ENCODE data around the gene SIT1.

The SIT1 gene

GRCh38 chr9:35682051-35682450 lies 31.3 kb upstream of the SIT1 start:
- no peak for DNase-seq

- no peak for DNase-seq
Measured at GRCh38 chr9:35681341-35682002, 30.7 kb upstream of the SIT1 start.

- DNase-seq, result no peak
Measured at GRCh38 chr9:35680331-35681105, 29.8 kb upstream of the SIT1 start.

- no peak for DNase-seq
Measured at GRCh38 chr9:35679766-35680330, 29.1 kb upstream of the SIT1 start.

- no peak for DNase-seq
Measured at GRCh38 chr9:35679091-35679490, 28.4 kb upstream of the SIT1 start.

- peak; percentile 50 for DNase-seq
Measured at GRCh38 chr9:35675732-35676392, 25.1 kb upstream of the SIT1 start.

GRCh38 chr9:35675204-35675603 lies 24.5 kb upstream of the SIT1 start:
- DNase-seq, result no peak

GRCh38 chr9:35674025-35674361 lies 23.3 kb upstream of the SIT1 start:
- DNase-seq, result no peak

- DNase-seq, result no peak
Measured at GRCh38 chr9:35673132-35674024, 22.6 kb upstream of the SIT1 start, which contains the start of gene CA9. Gene CA9 (plus strand): TSS chr9:35673928. CDS start chr9:35673960, 32 bp downstream.

- no peak for DNase-seq
Measured at GRCh38 chr9:35669331-35670145, 18.8 kb upstream of the SIT1 start.

- DNase-seq, result no peak
Measured at GRCh38 chr9:35667939-35668338, 17.2 kb upstream of the SIT1 start.

- DNase-seq, result no peak
Measured at GRCh38 chr9:35666549-35666948, 15.8 kb upstream of the SIT1 start.

- no peak for DNase-seq
Measured at GRCh38 chr9:35666045-35666444, 15.3 kb upstream of the SIT1 start.

- DNase-seq, result no peak
Measured at GRCh38 chr9:35665471-35665818, 14.7 kb upstream of the SIT1 start.

- peak; percentile 92 for DNase-seq
Measured at GRCh38 chr9:35664531-35665470, 14.1 kb upstream of the SIT1 start, which contains the start of gene ARHGEF39. Gene ARHGEF39 (minus strand): TSS chr9:35665195. CDS start chr9:35665169, 26 bp downstream.

- DNase-seq, result no peak
Measured at GRCh38 chr9:35662437-35662836, 11.7 kb upstream of the SIT1 start.

GRCh38 chr9:35661756-35662350 lies 11.1 kb upstream of the SIT1 start:
- no peak for DNase-seq

GRCh38 chr9:35660966-35661415 lies 10.3 kb upstream of the SIT1 start:
- DNase-seq, result peak; percentile 44

- DNase-seq, result no peak
Measured at GRCh38 chr9:35659340-35659739, 8.6 kb upstream of the SIT1 start.

GRCh38 chr9:35658968-35659220 lies 8.2 kb upstream of the SIT1 start:
- DNase-seq, result peak; percentile 63
